Smooth muscle cell (in vitro differentiated cells): ENCODE data around the gene TEX261. TPM values are rescaled to one million over a fixed set of nuclear protein-coding genes. Genes with fewer than 3 reads are reported as not detected.

Experiments
- DNase-seq: peaks from one replicate; lab custom pipeline; 2025; ENCODE audit not compliant: unreplicated experiment; lab: John Stamatoyannopoulos, UW
- H2AFZ ChIP-seq: fragments of 200-600 bp; sonication (generic); 2 replicates; pipeline ENCODE4 v1.6.0; 2016; ENCODE audit warnings: antibody characterized with exemption, low read depth, mild to moderate bottlenecking
- H3F3A ChIP-seq: fragments of 200-600 bp; sonication (generic); 2 replicates; pipeline ENCODE4 v1.6.0; 2017; ENCODE audit warnings: antibody characterized with exemption, low read depth
- H3K27ac ChIP-seq: fragments of 200-600 bp; sonication (generic); 2 replicates; pipeline ENCODE4 v1.5.1; 2016; ENCODE audit warnings: low read depth, mild to moderate bottlenecking
- H3K27me3 ChIP-seq: fragments of 200-600 bp; sonication (generic); 2 replicates; pipeline ENCODE4 v1.6.1; 2016; ENCODE audit warnings: low read depth, mild to moderate bottlenecking
- H3K36me3 ChIP-seq: fragments of 200-600 bp; sonication (generic); 2 replicates; pipeline ENCODE4 v1.5.1; 2016; ENCODE audit warnings: low read depth
- H3K4me1 ChIP-seq: fragments of 200-600 bp; sonication (generic); 2 replicates; pipeline ENCODE4 v1.5.1; 2016; ENCODE audit warnings: low read depth
- H3K4me2 ChIP-seq: fragments of 200-600 bp; sonication (generic); 2 replicates; pipeline ENCODE4 v1.6.0; 2016; ENCODE audit warnings: mild to moderate bottlenecking
- H3K4me3 ChIP-seq: fragments of 200-600 bp; sonication (generic); 2 replicates; pipeline ENCODE4 v1.5.1; 2016; ENCODE audit warnings: mild to moderate bottlenecking
- H3K79me2 ChIP-seq: fragments of 200-600 bp; sonication (generic); 2 replicates; pipeline ENCODE4 v1.6.0; 2016; ENCODE audit warnings: low read depth, mild to moderate bottlenecking
- H3K9ac ChIP-seq: fragments of 200-600 bp; sonication (generic); 2 replicates; pipeline ENCODE4 v1.6.0; 2016; ENCODE audit warnings: low read depth
- H3K9me3 ChIP-seq: fragments of 200-600 bp; sonication (generic); replicated peaks from 2 replicates; pipeline ENCODE4 v1.5.1; 2016; ENCODE audit warnings: low read depth
- H4K20me1 ChIP-seq: fragments of 200-600 bp; sonication (generic); 2 replicates; pipeline ENCODE4 v1.6.0; 2016; ENCODE audit warnings: low read depth
- CTCF ChIP-seq: fragments of 200-600 bp; sonication (generic); IDR thresholded peaks from 2 replicates; pipeline ENCODE4 v1.5.1; 2017; ENCODE audit warnings: borderline replicate concordance, mild to moderate bottlenecking, antibody characterized with exemption; ENCODE audit not compliant: insufficient read depth, poor library complexity, severe bottlenecking
- WGBS: methylation state at CpG from one replicate; pipeline ENCODE4 v1.1.7; 2016; ENCODE audit warnings: low lambda C conversion rate; 5-methylcytosine and 5-hydroxymethylcytosine counted together
- polyA plus RNA-seq: library from polyadenylated mRNA; unstranded; fragments of >200 nt; fragmentation: Nextera tagmentation; extraction: Ambion mirVana; gene quantifications from 2 replicates; pipeline ENCODE4 v1.2.1, GENCODE V29; 2016
- total RNA-seq: library from RNA; depleted of rRNA; stranded (reverse); fragments of >200 nt; gene quantifications from 2 replicates; pipeline ENCODE4 v1.2.3, GENCODE V29; 2014

TEX261 gene
- total and polyA plus RNA-seq, 2 experiments from 2014 or later: 29.3 to 35.2 TPM

- no peak for DNase-seq
- Histone ChIP-seq H4K20me1 (no peaks in the 10 kb centered on the region), H3K27me3 (peaks cover 37% of the 10 kb centered on the region), H3K4me1 (peaks cover 30% of the 10 kb centered on the region), H3K4me3 (no peak overlapping the region), H3K79me2 (no peaks in the 10 kb centered on the region), H3K4me2 (no peak overlapping the region), H2AFZ (no peak overlapping the region), H3K9me3 (no peaks in the 10 kb centered on the region), H3F3A (no peaks in the 10 kb centered on the region), H3K27ac (no peak overlapping the region), H3K36me3 (no peaks in the 10 kb centered on the region), H3K9ac (no peak overlapping the region)
- TF ChIP-seq CTCF: no peak
- 59% methylated on average over 6 of the region's 6 CpGs for WGBS
Observed at GRCh38 chr2:70942396-70943204, 52.1 kb downstream of the TEX261 start.

- no peak for TF ChIP-seq CTCF
- no peaks in the 10 kb centered on the region for H3F3A ChIP-seq
- H3K79me2 ChIP-seq: no peaks in the 10 kb centered on the region
- H4K20me1 ChIP-seq: no peaks in the 10 kb centered on the region
- 91% methylated on average over 5 of the region's 5 CpGs for WGBS
- no peak overlapping the region for H3K4me2 ChIP-seq
- H3K36me3 ChIP-seq: no peaks in the 10 kb centered on the region
- H3K4me3 ChIP-seq: no peak overlapping the region
- no peak overlapping the region for H2AFZ ChIP-seq
- H3K27ac ChIP-seq: no peak overlapping the region
- H3K9me3 ChIP-seq: no peaks in the 10 kb centered on the region
- H3K4me1 ChIP-seq: peaks cover 30% of the 10 kb centered on the region
- no peak overlapping the region for H3K9ac ChIP-seq
- no peak for DNase-seq
- peaks cover 37% of the 10 kb centered on the region for H3K27me3 ChIP-seq
Observed at GRCh38 chr2:70941701-70942100, 53.0 kb downstream of the TEX261 start.

- TF ChIP-seq CTCF: no peak
- WGBS: 82% methylated on average over 6 of the region's 6 CpGs
- H3K9ac ChIP-seq: no peak overlapping the region
- no peak overlapping the region for H2AFZ ChIP-seq
- H4K20me1 ChIP-seq: no peaks in the 10 kb centered on the region
- peaks cover 37% of the 10 kb centered on the region for H3K27me3 ChIP-seq
- H3F3A ChIP-seq: no peaks in the 10 kb centered on the region
- no peak overlapping the region for H3K4me2 ChIP-seq
- H3K4me1 ChIP-seq: peaks cover 30% of the 10 kb centered on the region
- H3K9me3 ChIP-seq: no peaks in the 10 kb centered on the region
- DNase-seq: no peak
- no peak overlapping the region for H3K27ac ChIP-seq
- no peak overlapping the region for H3K4me3 ChIP-seq
- H3K79me2 ChIP-seq: no peaks in the 10 kb centered on the region
- H3K36me3 ChIP-seq: no peaks in the 10 kb centered on the region
Observed at GRCh38 chr2:70941186-70941585, 53.5 kb downstream of the TEX261 start.
